HFF-Myc (cell line): Measurements from ENCODE around the gene CABYR.
A peak's percentile ranks its signal among the peaks of the same experiment; 100 is the strongest.
"Not testable (repeated sequence)": the region's sequence is repeated elsewhere in the genome, so short reads cannot be mapped to it uniquely, and the experiment has no call there.

Experiments
- DNase-seq: peaks from one replicate; pipeline ENCODE4 v3.0.0-alpha.2; 2011; ENCODE audit warnings: low read depth; ENCODE audit errors: extremely low read depth
- H3K4me3 ChIP-seq: replicated peaks from 2 replicates; pipeline ENCODE4 v1.5.1; 2011; ENCODE audit warnings: low read depth, mild to moderate bottlenecking, control low read depth, low read length
- CTCF ChIP-seq: IDR thresholded peaks from 2 replicates; pipeline ENCODE4 v1.5.1; 2012; ENCODE audit warnings: mild to moderate bottlenecking, low read depth, low read length, control low read depth; ENCODE audit errors: missing control alignments

Gene CABYR

GRCh38 chr18:24127735-24128134 is 11.1 kb upstream of the CABYR start:
- TF ChIP-seq CTCF, result no peak
- DNase-seq, result no peak
- H3K4me3 ChIP-seq, result no peak overlapping the region

GRCh38 chr18:24128700-24129099 is 10.2 kb upstream of the CABYR start:
- DNase-seq, result no peak
- TF ChIP-seq CTCF, result no peak
- no peak overlapping the region for H3K4me3 ChIP-seq

GRCh38 chr18:24130494-24130893 is 8.4 kb upstream of the CABYR start:
- no peak overlapping the region for H3K4me3 ChIP-seq
- DNase-seq, result no peak
- TF ChIP-seq CTCF, result no peak

GRCh38 chr18:24136967-24137373 is 1.9 kb upstream of the CABYR start:
- TF ChIP-seq CTCF, result no peak
- DNase-seq, result no peak
- H3K4me3 ChIP-seq, result no peak overlapping the region

- no peak for DNase-seq
- H3K4me3 ChIP-seq, result peak overlapping the region; percentile 54
- no peak for TF ChIP-seq CTCF
These were observed 463 bp upstream of the CABYR start for GRCh38 chr18:24138409-24138788.

GRCh38 chr18:24140697-24141096 is 1.8 kb downstream of the CABYR start:
- TF ChIP-seq CTCF, result no peak
- H3K4me3 ChIP-seq, result no peak overlapping the region

GRCh38 chr18:24142376-24142775 is 3.5 kb downstream of the CABYR start:
- H3K4me3 ChIP-seq, result no peak overlapping the region
- DNase-seq, result no peak
- TF ChIP-seq CTCF, result no peak

More at GRCh38 chr18:24140697-24141096, 1.8 kb downstream of the CABYR start:
- no peak for DNase-seq

GRCh38 chr18:24149591-24149990 is 10.7 kb downstream of the CABYR start:
- not testable (repeated sequence) for H3K4me3 ChIP-seq, DNase-seq
